Measurements from ENCODE around the gene FBN2.

DNA sequence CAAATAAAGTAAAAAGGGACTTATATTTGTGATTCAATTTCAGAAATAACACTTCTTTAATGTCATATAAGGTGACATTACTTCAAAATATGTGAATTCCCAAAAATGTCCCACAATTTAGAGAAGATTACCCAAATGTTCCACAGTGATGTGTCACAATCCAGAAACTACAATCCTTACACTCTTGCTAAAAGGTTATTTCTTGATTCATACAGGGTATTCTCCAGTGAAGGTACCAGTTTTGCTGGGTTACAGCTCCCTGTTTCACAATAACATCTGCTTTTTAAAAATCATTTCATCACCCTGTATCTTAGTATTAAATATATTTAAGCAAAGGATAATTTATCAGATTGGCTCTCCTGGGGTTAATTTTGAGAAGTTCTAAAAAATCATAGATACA is 11.0 kb downstream of the FBN2 start:
- TF ChIP-seq TAF1 (IDR thresholded peaks at IDR 0.05; ENCODE audit: low read depth) = no peak
- no peak for TF ChIP-seq EP300 (IDR thresholded peaks at IDR 0.05; ENCODE audit: borderline replicate concordance)
- no peak for TF ChIP-seq REST (IDR thresholded peaks at IDR 0.05; ENCODE audit: low read depth)
- no peak for TF ChIP-seq MAX (IDR thresholded peaks at IDR 0.05)
- no peak for TF ChIP-seq NFIC (IDR thresholded peaks at IDR 0.05)
